ENCODE measurements around the gene TASP1. TPM values are rescaled to one million over a fixed set of nuclear protein-coding genes. Genes with fewer than 3 reads are reported as not detected.

The TASP1 gene
- total and polyA plus RNA-seq, 2 donors (not counting 3 experiments of a cell fraction or from before 2014, with no cell fraction given): 3.5 to 8.9 TPM

DNA sequence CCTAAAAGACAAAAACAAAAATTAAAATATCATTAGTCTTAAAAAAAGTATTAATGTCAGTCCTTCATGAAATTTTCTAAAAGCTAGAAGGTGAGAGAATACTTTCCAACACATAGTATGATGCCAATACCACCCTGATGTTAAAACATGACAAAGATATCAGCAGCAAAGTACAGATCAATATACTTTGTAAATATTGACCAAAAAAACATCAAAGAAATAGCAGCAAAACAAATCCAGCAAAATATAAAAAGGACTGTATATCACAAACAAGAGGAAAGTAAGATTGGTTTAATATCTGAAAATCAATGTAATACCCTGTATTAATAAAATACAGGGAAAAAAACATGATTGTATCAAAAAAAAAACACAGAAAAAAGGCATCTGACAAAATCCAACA is 51.4 kb downstream of the TASP1 start:
- Histone ChIP-seq H3K27me3 (ENCODE audit: control insufficient read depth in 2 of 2, insufficient read depth in 2 of 2, low read length in 2 of 2) (no peaks in the 10 kb centered on the region), H3K9me1 (replicated peaks; ENCODE audit: control insufficient read depth, extremely low read depth, insufficient read depth, low read length) (no peaks in the 10 kb centered on the region), H3K9me3 (replicated peaks; ENCODE audit: control insufficient read depth, insufficient read depth, low read length) (no peaks in the 10 kb centered on the region), H3K9ac (replicated peaks; ENCODE audit: extremely low read depth, insufficient read depth, low read length) (no peak overlapping the region), H3K4me2 (ENCODE audit: insufficient read depth, low read length) (no peak overlapping the region), H3K79me2 (ENCODE audit: control insufficient read depth, insufficient read depth, low read length) (no peaks in the 10 kb centered on the region), H2AFZ (ENCODE audit: low read depth, low read length) (no peak overlapping the region), H3K4me3 (replicated peaks in 1 of 3; ENCODE audit: insufficient read depth in 1 of 3, low read depth in 1 of 3, low read length in 3 of 3) (no peak overlapping the region), H4K20me1 (replicated peaks; ENCODE audit: control insufficient read depth, extremely low read depth, insufficient read depth, low read length) (no peaks in the 10 kb centered on the region), H3K27ac (ENCODE audit: insufficient read depth, low read depth, low read length) (no peak overlapping the region), H3K4me1 (ENCODE audit: control insufficient read depth, extremely low read depth, insufficient read depth, low read length) (no peaks in the 10 kb centered on the region), H3K36me3 (ENCODE audit: control insufficient read depth in 2 of 2, extremely low read depth in 1 of 2, insufficient read depth in 2 of 2, low read length in 2 of 2) (no peaks in the 10 kb centered on the region)
- dilution Hi-C loops (cut with MboI; ENCODE audit: extremely low pct_ligation_motif_present, low sequenced_read_pairs) (no loop called here), intact Hi-C loops (cut with micrococcal nuclease) (no loop called here)
- CTCF ChIA-PET: no interaction called here
- no peak for TF ChIP-seq POLR2AphosphoS5 (IDR thresholded peaks at IDR 0.05; ENCODE audit: insufficient read depth, low read depth, low read length)
- TF ChIP-seq, protein P1, sequence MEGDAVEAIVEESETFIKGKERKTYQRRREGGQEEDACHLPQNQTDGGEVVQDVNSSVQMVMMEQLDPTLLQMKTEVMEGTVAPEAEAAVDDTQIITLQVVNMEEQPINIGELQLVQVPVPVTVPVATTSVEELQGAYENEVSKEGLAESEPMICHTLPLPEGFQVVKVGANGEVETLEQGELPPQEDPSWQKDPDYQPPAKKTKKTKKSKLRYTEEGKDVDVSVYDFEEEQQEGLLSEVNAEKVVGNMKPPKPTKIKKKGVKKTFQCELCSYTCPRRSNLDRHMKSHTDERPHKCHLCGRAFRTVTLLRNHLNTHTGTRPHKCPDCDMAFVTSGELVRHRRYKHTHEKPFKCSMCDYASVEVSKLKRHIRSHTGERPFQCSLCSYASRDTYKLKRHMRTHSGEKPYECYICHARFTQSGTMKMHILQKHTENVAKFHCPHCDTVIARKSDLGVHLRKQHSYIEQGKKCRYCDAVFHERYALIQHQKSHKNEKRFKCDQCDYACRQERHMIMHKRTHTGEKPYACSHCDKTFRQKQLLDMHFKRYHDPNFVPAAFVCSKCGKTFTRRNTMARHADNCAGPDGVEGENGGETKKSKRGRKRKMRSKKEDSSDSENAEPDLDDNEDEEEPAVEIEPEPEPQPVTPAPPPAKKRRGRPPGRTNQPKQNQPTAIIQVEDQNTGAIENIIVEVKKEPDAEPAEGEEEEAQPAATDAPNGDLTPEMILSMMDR (IDR thresholded peaks at IDR 0.05; ENCODE audit: extremely low read depth in 1 of 2, insufficient read depth in 1 of 2, low read depth in 1 of 2, low read length in 2 of 2): no peak
- no peak for TF ChIP-seq JUN (IDR thresholded peaks at IDR 0.05; ENCODE audit: borderline replicate concordance, insufficient read depth, insufficient read length, low read depth)
- TF ChIP-seq MYC (IDR thresholded peaks at IDR 0.05; ENCODE audit: low read depth, low read length): no peak
- no peak for TF ChIP-seq FOS (IDR thresholded peaks at IDR 0.05; ENCODE audit: borderline replicate concordance, insufficient read depth, low read length)
- no peak for TF ChIP-seq GATA2 (IDR thresholded peaks at IDR 0.05; ENCODE audit: insufficient read depth, insufficient read length, low read depth, low read length)
- TF ChIP-seq, protein P2, sequence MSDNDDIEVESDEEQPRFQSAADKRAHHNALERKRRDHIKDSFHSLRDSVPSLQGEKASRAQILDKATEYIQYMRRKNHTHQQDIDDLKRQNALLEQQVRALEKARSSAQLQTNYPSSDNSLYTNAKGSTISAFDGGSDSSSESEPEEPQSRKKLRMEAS (IDR thresholded peaks at IDR 0.05; ENCODE audit: insufficient read depth, insufficient read length): no peak
- TF ChIP-seq POLR2A (IDR thresholded peaks at IDR 0.05; ENCODE audit: low read depth, low read length): no peak
- no peak for TF ChIP-seq EZH2 (IDR thresholded peaks at IDR 0.05; ENCODE audit: borderline replicate concordance, low read depth, low read length, severe bottlenecking)
- DNase-seq (ENCODE audit: low read depth, low spot score) (no peak), FAIRE-seq (no peak)
- BruUV-seq (replicated peaks): no TSS peak
- POLR2A ChIA-PET: no interaction called here

Data from endothelial cell of umbilical vein (primary cell).